Neural cell (in vitro differentiated cells): ENCODE data around the gene DSN1.

Source experiments
- EZH2 ChIP-seq: fragments of 200-600, 300-800 bp; shearing (Covaris generic), sonication (generic); IDR thresholded peaks from 2 replicates; pipeline ENCODE4 v1.6.1; 2014; ENCODE audit warnings: antibody characterized with exemption, low read length, borderline replicate concordance, mild to moderate bottlenecking; ENCODE audit not compliant: insufficient read depth, poor library complexity, severe bottlenecking
- TAF1 ChIP-seq: IDR thresholded peaks from 2 replicates; pipeline ENCODE4 v1.6.1; 2012; ENCODE audit warnings: low read depth
- TF ChIP-seq, protein P1 (sequence below): fragments of 450-650 bp; IDR thresholded peaks from 2 replicates; pipeline ENCODE4 v1.5.1; 2014; ENCODE audit warnings: antibody characterized with exemption, mild to moderate bottlenecking, moderate library complexity; ENCODE audit not compliant: poor library complexity, severe bottlenecking

DNA sequence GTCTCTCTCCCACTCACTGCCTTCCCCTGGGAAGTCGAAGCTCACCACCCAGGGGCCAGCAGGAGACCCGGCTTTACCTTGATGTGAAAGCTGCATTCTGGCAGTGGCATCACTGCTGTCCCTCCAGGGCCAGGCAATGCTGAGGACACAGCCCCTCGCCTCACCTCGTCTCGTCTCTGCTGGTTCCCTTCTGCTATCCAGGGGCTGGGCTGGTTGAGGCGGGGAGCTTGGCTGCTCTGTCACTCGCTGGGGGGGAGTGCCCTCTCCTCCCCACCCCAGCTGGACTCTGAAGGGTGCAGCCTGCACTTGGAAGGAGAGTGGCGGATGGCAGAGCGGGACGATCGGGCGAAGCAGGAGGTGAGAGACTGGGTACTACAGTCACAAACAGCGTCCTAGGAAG lies 12.7 kb upstream of the DSN1 start:
- TF ChIP-seq, protein P1, sequence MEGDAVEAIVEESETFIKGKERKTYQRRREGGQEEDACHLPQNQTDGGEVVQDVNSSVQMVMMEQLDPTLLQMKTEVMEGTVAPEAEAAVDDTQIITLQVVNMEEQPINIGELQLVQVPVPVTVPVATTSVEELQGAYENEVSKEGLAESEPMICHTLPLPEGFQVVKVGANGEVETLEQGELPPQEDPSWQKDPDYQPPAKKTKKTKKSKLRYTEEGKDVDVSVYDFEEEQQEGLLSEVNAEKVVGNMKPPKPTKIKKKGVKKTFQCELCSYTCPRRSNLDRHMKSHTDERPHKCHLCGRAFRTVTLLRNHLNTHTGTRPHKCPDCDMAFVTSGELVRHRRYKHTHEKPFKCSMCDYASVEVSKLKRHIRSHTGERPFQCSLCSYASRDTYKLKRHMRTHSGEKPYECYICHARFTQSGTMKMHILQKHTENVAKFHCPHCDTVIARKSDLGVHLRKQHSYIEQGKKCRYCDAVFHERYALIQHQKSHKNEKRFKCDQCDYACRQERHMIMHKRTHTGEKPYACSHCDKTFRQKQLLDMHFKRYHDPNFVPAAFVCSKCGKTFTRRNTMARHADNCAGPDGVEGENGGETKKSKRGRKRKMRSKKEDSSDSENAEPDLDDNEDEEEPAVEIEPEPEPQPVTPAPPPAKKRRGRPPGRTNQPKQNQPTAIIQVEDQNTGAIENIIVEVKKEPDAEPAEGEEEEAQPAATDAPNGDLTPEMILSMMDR = no peak
- TF ChIP-seq TAF1 = no peak
- TF ChIP-seq EZH2 = no peak
